ENCODE results near the gene TANC1.

DNA sequence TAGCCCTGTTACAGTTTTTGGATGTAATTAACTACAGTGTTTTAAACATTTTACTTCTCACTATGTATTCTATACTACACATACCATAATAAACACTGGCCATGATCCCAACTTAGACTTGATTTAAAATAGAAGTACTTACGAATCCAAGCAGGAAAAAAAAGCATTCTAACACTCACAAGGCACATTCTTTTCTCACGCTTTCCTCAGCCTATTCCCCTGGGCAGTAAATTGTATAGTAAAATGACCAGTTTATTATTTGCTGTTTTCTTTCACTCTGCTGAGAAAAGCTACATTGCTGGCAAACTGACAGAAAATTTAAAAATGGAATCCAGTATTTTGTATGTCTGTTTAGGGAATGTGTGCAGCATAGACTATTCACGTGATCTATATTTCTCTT is 2.8 kb upstream of the TANC1 start:
- TF ChIP-seq EZH2 (IDR thresholded peaks at IDR 0.05; ENCODE audit: insufficient read depth, poor library complexity, severe bottlenecking), result no peak
- TF ChIP-seq EZH2phosphoT487 (IDR thresholded peaks at IDR 0.05; ENCODE audit: insufficient read depth, low read depth), result no peak

Measured in GM23248 (cell line).